H1 (cell line): ENCODE measurements around the gene SLC35F3. TPM values are rescaled to one million over a fixed set of nuclear protein-coding genes. Genes with fewer than 3 reads are reported as not detected.

Experiments
- CTCF ChIA-PET: fragments of 300-600 bp; sonication (Branson Sonifier 250); formaldehyde crosslinking; loops from one replicate; lab custom pipeline; 2021; ENCODE audit not compliant: partially characterized antibody; lab: Charles Lee
- POLR2A ChIA-PET: fragments of 300-600 bp; sonication (Branson Sonifier 250); formaldehyde crosslinking; loops from one replicate; lab custom pipeline; 2021; ENCODE audit warnings: inconsistent platforms; ENCODE audit not compliant: partially characterized antibody; lab: Charles Lee
- DNase-seq, 2 experiments: peaks; one replicate each; pipeline versions ENCODE4 v3.0.0 to v3.0.0-alpha.2; 2010 to 2022; ENCODE audit warnings: low spot score in 2 of 2, low read depth in 1 of 2, mixed read lengths in 1 of 2
- FAIRE-seq: peaks from 2 replicates; lab custom pipeline; 2011; peaks lifted over from hg19 to GRCh38; lab: Jason Lieb, UNC
- H2AFZ ChIP-seq: 2 replicates; pipeline ENCODE4 v1.8.1; 2012; ENCODE audit warnings: low read length, inconsistent platforms
- H2AK5ac ChIP-seq: 2 replicates; pipeline ENCODE4 v1.6.1; 2013; ENCODE audit warnings: low read depth, low read length
- H2BK120ac ChIP-seq: replicated peaks from 2 replicates; pipeline ENCODE3; 2013; ENCODE audit warnings: low read depth, low read length, inconsistent platforms
- H2BK12ac ChIP-seq: 2 replicates; pipeline ENCODE4 v1.6.1; 2013; ENCODE audit warnings: low read depth, low read length
- H2BK15ac ChIP-seq: 2 replicates; pipeline ENCODE4 v1.6.1; 2013; ENCODE audit warnings: low read length
- H2BK20ac ChIP-seq: 2 replicates; pipeline ENCODE4 v1.6.1; 2013; ENCODE audit warnings: low read length
- H2BK5ac ChIP-seq: 2 replicates; pipeline ENCODE4 v1.6.1; 2013; ENCODE audit warnings: low read depth, low read length
- H3K14ac ChIP-seq: 2 replicates; pipeline ENCODE4 v1.6.1; 2013; ENCODE audit warnings: inconsistent platforms; ENCODE audit not compliant: insufficient read length
- H3K18ac ChIP-seq: 2 replicates; pipeline ENCODE4 v1.6.1; 2013; ENCODE audit warnings: low read length; ENCODE audit errors: extremely low read depth
- H3K23ac ChIP-seq: 2 replicates; pipeline ENCODE4 v1.6.1; 2013; ENCODE audit warnings: inconsistent platforms; ENCODE audit not compliant: insufficient read length
- H3K23me2 ChIP-seq: 2 replicates; pipeline ENCODE4 v1.6.1; 2013; ENCODE audit warnings: low read depth, low read length
- H3K27ac ChIP-seq: 2 replicates; pipeline ENCODE4 v1.6.1; 2011; ENCODE audit warnings: low read depth, low read length, inconsistent platforms
- H3K27me3 ChIP-seq, 4 experiments: replicated peaks in 1 of 4; 1 replicate in 1 of 4; 2 replicates in 3 of 4; pipeline versions ENCODE4 v1.6.1 to v1.8.1; 2011 to 2013; ENCODE audit warnings: low read length in 3 of 4, mild to moderate bottlenecking in 3 of 4, inconsistent platforms in 2 of 4, mixed read lengths in 2 of 4, moderate library complexity in 1 of 4; ENCODE audit not compliant: control insufficient read depth in 3 of 4, insufficient read depth in 3 of 4; ENCODE audit errors: extremely low read depth in 1 of 4
- H3K36me3 ChIP-seq, 4 experiments: 2 replicates each; pipeline versions ENCODE4 v1.6.1 to v1.8.1; 2011 to 2013; ENCODE audit warnings: mild to moderate bottlenecking in 4 of 4, low read length in 3 of 4, moderate library complexity in 2 of 4, control low read depth in 1 of 4, inconsistent platforms in 1 of 4; ENCODE audit not compliant: insufficient read depth in 4 of 4, control insufficient read depth in 2 of 4
- H3K4ac ChIP-seq: replicated peaks from 2 replicates; pipeline ENCODE3; 2013; ENCODE audit warnings: low read length, low read depth, mixed read lengths, inconsistent platforms; ENCODE audit not compliant: insufficient read length
- H3K4me1 ChIP-seq, 4 experiments: replicated peaks in 1 of 4; 1 replicate in 1 of 4; 2 replicates in 3 of 4; pipeline versions ENCODE4 v1.6.1 to v1.8.1; 2011 to 2013; ENCODE audit warnings: low read length in 3 of 4, inconsistent platforms in 2 of 4, mixed read lengths in 1 of 4; ENCODE audit not compliant: insufficient read depth in 4 of 4, control insufficient read depth in 3 of 4
- H3K4me2 ChIP-seq, 2 experiments: 2 replicates each; pipeline versions ENCODE4 v1.6.1 to v1.8.1; 2011 to 2013; ENCODE audit warnings: low read depth in 2 of 2, low read length in 2 of 2, control low read depth in 1 of 2, inconsistent platforms in 1 of 2, mild to moderate bottlenecking in 1 of 2; ENCODE audit not compliant: insufficient read depth in 1 of 2
- H3K4me3 ChIP-seq, 4 experiments: fragments of 200-600, 300-600 bp in 1 of 4; sonication (generic), shearing (Covaris generic), sonication (Bioruptor Twin) in 1 of 4; 2 replicates each; pipeline versions ENCODE4 v1.5.1 to v1.8.1; 2011 to 2016; ENCODE audit warnings: low read length in 4 of 4, low read depth in 3 of 4, control low read depth in 2 of 4, inconsistent platforms in 2 of 4, mild to moderate bottlenecking in 2 of 4, mixed read lengths in 1 of 4, moderate library complexity in 1 of 4; ENCODE audit not compliant: insufficient read depth in 2 of 4; ENCODE audit errors: extremely low read depth in 1 of 4
- H3K56ac ChIP-seq: replicated peaks from 2 replicates; pipeline ENCODE3; 2013; ENCODE audit warnings: low read depth, mild to moderate bottlenecking, mixed read lengths, low read length, inconsistent platforms; ENCODE audit not compliant: insufficient read length
- H3K79me1 ChIP-seq: 2 replicates; pipeline ENCODE4 v1.6.1; 2013; ENCODE audit warnings: low read depth, low read length, control low read depth
- H3K79me2 ChIP-seq, 2 experiments: 2 replicates each; pipeline versions ENCODE4 v1.6.1 to v1.8.1; 2012 to 2013; ENCODE audit warnings: low read length in 2 of 2, mild to moderate bottlenecking in 2 of 2, inconsistent platforms in 1 of 2; ENCODE audit not compliant: insufficient read depth in 2 of 2, control insufficient read depth in 1 of 2
- H3K9ac ChIP-seq, 4 experiments: replicated peaks in 1 of 4; 1 replicate in 1 of 4; 2 replicates in 3 of 4; pipeline versions ENCODE4 v1.6.1 to v1.8.1; 2011 to 2013; ENCODE audit warnings: low read depth in 3 of 4, low read length in 3 of 4, control low read depth in 2 of 4, mild to moderate bottlenecking in 2 of 4, moderate library complexity in 2 of 4, inconsistent platforms in 1 of 4; ENCODE audit errors: extremely low read depth in 1 of 4
- H3K9me3 ChIP-seq, 2 experiments: 2 replicates each; pipeline versions ENCODE4 v1.6.1 to v1.8.1; 2012 to 2013; ENCODE audit warnings: mild to moderate bottlenecking in 2 of 2, moderate library complexity in 2 of 2, control low read depth in 1 of 2, inconsistent platforms in 1 of 2, low read depth in 1 of 2, low read length in 1 of 2, mixed read lengths in 1 of 2; ENCODE audit not compliant: insufficient read depth in 2 of 2
- H4K20me1 ChIP-seq, 2 experiments: replicated peaks in 1 of 2; 2 replicates each; pipeline versions ENCODE3 to v1.8.1; 2011 to 2013; ENCODE audit warnings: inconsistent platforms in 2 of 2, low read length in 2 of 2, mild to moderate bottlenecking in 1 of 2; ENCODE audit not compliant: insufficient read depth in 2 of 2, control insufficient read depth in 1 of 2
- H4K5ac ChIP-seq: 2 replicates; pipeline ENCODE4 v1.6.1; 2013; ENCODE audit warnings: low read length, low read depth, mixed read lengths, inconsistent platforms; ENCODE audit not compliant: insufficient read length
- H4K8ac ChIP-seq: 2 replicates; pipeline ENCODE4 v1.8.0; 2013; ENCODE audit warnings: mild to moderate bottlenecking, moderate library complexity, low read length, inconsistent platforms; ENCODE audit not compliant: insufficient read depth; ENCODE audit errors: extremely low read depth
- H4K91ac ChIP-seq: replicated peaks from 2 replicates; pipeline ENCODE3; 2013; ENCODE audit warnings: low read length, mixed read lengths, inconsistent platforms; ENCODE audit not compliant: insufficient read length
- CBX8 ChIP-seq: fragments of 300-800, 300-1000 bp; sonication (generic); IDR thresholded peaks from 2 replicates; pipeline ENCODE4 v1.7.1; 2016; ENCODE audit warnings: low read depth, low read length, borderline replicate concordance
- CHD2 ChIP-seq: IDR thresholded peaks from 2 replicates; pipeline ENCODE4 v1.6.1; 2012; ENCODE audit warnings: low read length, improper control_type of control experiment
- CREB1 ChIP-seq: IDR thresholded peaks from 2 replicates; pipeline ENCODE4 v1.6.1; 2012; ENCODE audit warnings: inconsistent platforms
- CTBP2 ChIP-seq: IDR thresholded peaks from 2 replicates; pipeline ENCODE4 v1.7.0; 2011; ENCODE audit warnings: borderline replicate concordance, mild to moderate bottlenecking, moderate library complexity, mixed read lengths, low read length; ENCODE audit not compliant: insufficient read depth, insufficient read length
- EGR1 ChIP-seq: IDR thresholded peaks from 2 replicates; pipeline ENCODE4 v1.6.1; 2011; ENCODE audit warnings: low read depth, low read length, borderline replicate concordance
- SAP30 ChIP-seq: fragments of 300-600 bp; sonication (generic); IDR thresholded peaks from 2 replicates; pipeline ENCODE4 v1.7.1; 2012; ENCODE audit warnings: low read length, moderate library complexity, mild to moderate bottlenecking, inconsistent platforms; ENCODE audit not compliant: insufficient read depth, insufficient replicate concordance
- SP1 ChIP-seq: IDR thresholded peaks from 2 replicates; pipeline ENCODE4 v1.6.1; 2011; ENCODE audit warnings: low read depth, low read length
- TBP ChIP-seq: IDR thresholded peaks from 2 replicates; pipeline ENCODE4 v1.6.1; 2011; ENCODE audit warnings: low read depth, low read length, improper control_type of control experiment
- YY1 ChIP-seq: IDR thresholded peaks from 2 replicates; pipeline ENCODE4 v1.6.1; 2011; ENCODE audit warnings: low read depth, mild to moderate bottlenecking, low read length
- WGBS, 2 experiments: shearing (Covaris generic) in 1 of 2; methylation state at CpG; one replicate each; pipeline versions ENCODE4 v1.1.6 to v1.1.7; 2013 to 2015; ENCODE audit warnings: low lambda C conversion rate in 2 of 2, mixed read lengths in 2 of 2, inconsistent platforms in 1 of 2, low coverage in 1 of 2, missing lambda C conversion rate in 1 of 2; ENCODE audit not compliant: insufficient replicate concordance in 2 of 2, insufficient coverage in 1 of 2, insufficient read length in 1 of 2; ENCODE audit errors: extremely low coverage in 1 of 2, missing lambda C conversion rate in 1 of 2; 5-methylcytosine and 5-hydroxymethylcytosine counted together
- polyA plus RNA-seq, 7 experiments: library from polyadenylated mRNA; depleted of rRNA in 3 of 7; stranded (reverse) in 5 of 7; unstranded in 2 of 7; fragments of >200 nt in 5 of 7; fragments of 200-250 nt in 2 of 7; gene quantifications; 1 replicate in 5 of 7; 2 replicates in 1 of 7; 4 replicates in 1 of 7; pipeline versions ENCODE4 v1.2.1 to v1.2.3, GENCODE V29; 2011 to 2013; ENCODE audit warnings: missing spikeins in 2 of 7, mixed read lengths in 2 of 7
- total RNA-seq: library from RNA; stranded (reverse); fragmentation: NEBNext Ultra II Directional; extraction: Animal tissue kit (Norgen Biotek cat#: 25700); gene quantifications from 2 replicates; pipeline ENCODE4 v1.2.1, GENCODE V29; 2021
- TF ChIP-seq, protein P1 (sequence below), 3 experiments: IDR thresholded peaks; 1 replicate in 2 of 3; 2 replicates in 1 of 3; pipeline versions ENCODE4 v1.5.1 to v1.6.1; 2011; ENCODE audit warnings: low read length in 3 of 3, mild to moderate bottlenecking in 3 of 3, inconsistent platforms in 2 of 3, low read depth in 1 of 3, moderate library complexity in 1 of 3; ENCODE audit not compliant: insufficient read depth in 1 of 3; ENCODE audit errors: control extremely low read depth in 1 of 3
- TF ChIP-seq, protein P2 (sequence below): IDR thresholded peaks from 2 replicates; pipeline ENCODE4 v1.6.1; 2011; ENCODE audit warnings: low read length, improper control_type of control experiment

SLC35F3 gene
- total and polyA plus RNA-seq, 2 of the 8 experiments (the other 6 are each of a cell fraction or from before 2014, with no cell fraction given) = 0.78 to 1.2 TPM

DNA sequence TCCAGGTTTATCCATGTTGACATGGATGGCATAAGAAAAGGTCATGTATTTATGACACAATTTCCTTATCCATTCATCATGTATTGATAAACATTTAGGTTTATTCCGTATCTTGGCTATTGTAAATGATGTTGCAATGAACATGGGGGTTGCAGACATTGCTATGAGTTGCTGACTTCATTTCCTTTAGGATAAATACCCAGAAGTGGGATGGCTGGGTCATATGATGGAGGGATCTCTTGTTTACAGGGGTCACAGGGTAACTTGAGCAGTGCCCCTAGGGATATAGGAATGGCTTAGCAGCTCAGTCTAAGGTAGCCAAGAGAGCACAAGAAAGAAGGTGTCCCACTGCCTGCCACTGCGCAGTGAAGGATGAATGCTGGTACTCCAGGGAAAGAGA is 239.2 kb downstream of the SLC35F3 start:
- no peak overlapping the region for H2BK5ac ChIP-seq
- H3K79me2 ChIP-seq = no peaks in the 10 kb centered on the region
- no peak overlapping the region for H3K4ac ChIP-seq
- H3K23ac ChIP-seq = no peak overlapping the region
- no peak overlapping the region for H3K9ac ChIP-seq
- no peak overlapping the region for H3K4me2 ChIP-seq
- no peak overlapping the region for H2BK15ac ChIP-seq
- WGBS, 2 experiments = 84% methylated on average over 2 of the region's 2 CpGs; no CpG with 5 or more reads in 1 of the 2 experiments
- no peak overlapping the region for H3K18ac ChIP-seq
- DNase-seq = no peak
- H4K8ac ChIP-seq = no peak overlapping the region
- no peak overlapping the region for H3K4me3 ChIP-seq
- no peaks in the 10 kb centered on the region for H3K27me3 ChIP-seq
- H3K27ac ChIP-seq = no peak overlapping the region
- H2AK5ac ChIP-seq = no peak overlapping the region
- no peaks in the 10 kb centered on the region for H3K36me3 ChIP-seq
- H4K91ac ChIP-seq = no peak overlapping the region
- no peak for FAIRE-seq
- H3K79me1 ChIP-seq = no peaks in the 10 kb centered on the region
- H3K9me3 ChIP-seq = no peaks in the 10 kb centered on the region
- H2BK20ac ChIP-seq = no peak overlapping the region
- no peak overlapping the region for H2BK120ac ChIP-seq
- no peak overlapping the region for H4K5ac ChIP-seq
- no peak overlapping the region for H2AFZ ChIP-seq
- no peaks in the 10 kb centered on the region for H3K23me2 ChIP-seq
- ChIA-PET POLR2A (no interaction called here), CTCF (interaction anchor here (1.2 kb wide), 1 partner anchor 88 kb away, joined by 3 read pairs; no protein-coding TSS in a partner anchor)
- H2BK12ac ChIP-seq = no peak overlapping the region
- H3K56ac ChIP-seq = no peak overlapping the region
- no peak overlapping the region for H3K14ac ChIP-seq
- no peaks in the 10 kb centered on the region for H3K4me1 ChIP-seq
- no peaks in the 10 kb centered on the region for H4K20me1 ChIP-seq
- TF ChIP-seq SAP30 (no peak), CREB1 (no peak), SP1 (no peak), CHD2 (no peak), CTBP2 (no peak), YY1 (no peak), TBP (no peak), CBX8 (no peak), EGR1 (no peak)
- TF ChIP-seq, protein P1, sequence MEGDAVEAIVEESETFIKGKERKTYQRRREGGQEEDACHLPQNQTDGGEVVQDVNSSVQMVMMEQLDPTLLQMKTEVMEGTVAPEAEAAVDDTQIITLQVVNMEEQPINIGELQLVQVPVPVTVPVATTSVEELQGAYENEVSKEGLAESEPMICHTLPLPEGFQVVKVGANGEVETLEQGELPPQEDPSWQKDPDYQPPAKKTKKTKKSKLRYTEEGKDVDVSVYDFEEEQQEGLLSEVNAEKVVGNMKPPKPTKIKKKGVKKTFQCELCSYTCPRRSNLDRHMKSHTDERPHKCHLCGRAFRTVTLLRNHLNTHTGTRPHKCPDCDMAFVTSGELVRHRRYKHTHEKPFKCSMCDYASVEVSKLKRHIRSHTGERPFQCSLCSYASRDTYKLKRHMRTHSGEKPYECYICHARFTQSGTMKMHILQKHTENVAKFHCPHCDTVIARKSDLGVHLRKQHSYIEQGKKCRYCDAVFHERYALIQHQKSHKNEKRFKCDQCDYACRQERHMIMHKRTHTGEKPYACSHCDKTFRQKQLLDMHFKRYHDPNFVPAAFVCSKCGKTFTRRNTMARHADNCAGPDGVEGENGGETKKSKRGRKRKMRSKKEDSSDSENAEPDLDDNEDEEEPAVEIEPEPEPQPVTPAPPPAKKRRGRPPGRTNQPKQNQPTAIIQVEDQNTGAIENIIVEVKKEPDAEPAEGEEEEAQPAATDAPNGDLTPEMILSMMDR (IDR thresholded peaks at IDR 0.05; ENCODE audit: control extremely low read depth in 1 of 3, insufficient read depth in 1 of 3, low read depth in 1 of 3, low read length in 3 of 3) = no peak
- TF ChIP-seq, protein P2, sequence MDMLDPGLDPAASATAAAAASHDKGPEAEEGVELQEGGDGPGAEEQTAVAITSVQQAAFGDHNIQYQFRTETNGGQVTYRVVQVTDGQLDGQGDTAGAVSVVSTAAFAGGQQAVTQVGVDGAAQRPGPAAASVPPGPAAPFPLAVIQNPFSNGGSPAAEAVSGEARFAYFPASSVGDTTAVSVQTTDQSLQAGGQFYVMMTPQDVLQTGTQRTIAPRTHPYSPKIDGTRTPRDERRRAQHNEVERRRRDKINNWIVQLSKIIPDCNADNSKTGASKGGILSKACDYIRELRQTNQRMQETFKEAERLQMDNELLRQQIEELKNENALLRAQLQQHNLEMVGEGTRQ = no peak
